Measurements from ENCODE around the gene C1QTNF1.

- no peak for TF ChIP-seq POLR2A (IDR thresholded peaks at IDR 0.05)
- TF ChIP-seq CTCF (IDR thresholded peaks at IDR 0.05) = no peak
- TF ChIP-seq EP300 (IDR thresholded peaks at IDR 0.05) = no peak
These were observed 55.6 kb downstream of the C1QTNF1 start for GRCh38 chr17:79079421-79080200.
